ENCODE results near the gene LPO. TPM values are rescaled to one million over a fixed set of nuclear protein-coding genes. Genes with fewer than 3 reads are reported as not detected.

LPO gene
- total RNA-seq, 1 experiment from 2014 or later: not detected

DNA sequence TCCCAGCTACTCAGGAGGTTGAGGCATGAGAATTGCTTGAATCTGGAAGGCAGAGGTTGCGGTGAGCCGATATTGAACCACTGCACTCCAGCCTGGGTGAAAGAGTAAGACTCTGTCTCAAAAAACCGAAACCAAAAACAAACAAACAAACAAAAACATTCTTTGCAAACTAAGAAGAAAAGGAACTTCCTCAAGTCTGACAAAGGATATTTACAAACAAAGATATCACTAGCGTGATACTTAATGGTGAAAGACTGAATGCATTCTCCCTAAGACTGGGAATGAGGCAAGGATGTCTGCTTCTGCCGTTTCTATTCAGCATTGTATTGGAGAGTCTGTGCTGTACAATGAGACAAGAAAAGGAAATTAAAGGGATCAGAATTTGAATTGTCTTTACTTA is 52.9 kb downstream of the LPO start:
- H3K4me1 Mint-ChIP-seq (ENCODE audit: low read depth, unreplicated experiment): no peaks in the 10 kb centered on the region
- TF ChIP-seq, protein P1, sequence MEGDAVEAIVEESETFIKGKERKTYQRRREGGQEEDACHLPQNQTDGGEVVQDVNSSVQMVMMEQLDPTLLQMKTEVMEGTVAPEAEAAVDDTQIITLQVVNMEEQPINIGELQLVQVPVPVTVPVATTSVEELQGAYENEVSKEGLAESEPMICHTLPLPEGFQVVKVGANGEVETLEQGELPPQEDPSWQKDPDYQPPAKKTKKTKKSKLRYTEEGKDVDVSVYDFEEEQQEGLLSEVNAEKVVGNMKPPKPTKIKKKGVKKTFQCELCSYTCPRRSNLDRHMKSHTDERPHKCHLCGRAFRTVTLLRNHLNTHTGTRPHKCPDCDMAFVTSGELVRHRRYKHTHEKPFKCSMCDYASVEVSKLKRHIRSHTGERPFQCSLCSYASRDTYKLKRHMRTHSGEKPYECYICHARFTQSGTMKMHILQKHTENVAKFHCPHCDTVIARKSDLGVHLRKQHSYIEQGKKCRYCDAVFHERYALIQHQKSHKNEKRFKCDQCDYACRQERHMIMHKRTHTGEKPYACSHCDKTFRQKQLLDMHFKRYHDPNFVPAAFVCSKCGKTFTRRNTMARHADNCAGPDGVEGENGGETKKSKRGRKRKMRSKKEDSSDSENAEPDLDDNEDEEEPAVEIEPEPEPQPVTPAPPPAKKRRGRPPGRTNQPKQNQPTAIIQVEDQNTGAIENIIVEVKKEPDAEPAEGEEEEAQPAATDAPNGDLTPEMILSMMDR (IDR thresholded peaks at IDR 0.05; ENCODE audit: unreplicated experiment): no peak
- H3K27ac Mint-ChIP-seq (ENCODE audit: unreplicated experiment): no peak overlapping the region
- H3K27me3 Mint-ChIP-seq (ENCODE audit: unreplicated experiment): peaks cover 51% of the 10 kb centered on the region
- no peaks in the 10 kb centered on the region for H3K9me3 Mint-ChIP-seq (ENCODE audit: low read depth, unreplicated experiment)
- intact Hi-C loops (cut with micrococcal nuclease; ENCODE audit: unreplicated experiment): no loop called here
- no peak overlapping the region for H3K4me3 Mint-ChIP-seq (ENCODE audit: low read depth, unreplicated experiment)
- DNase-seq: no peak
- BruUV-seq (replicated peaks): no TSS peak
- CTCF ChIA-PET: no interaction called here
- H3K36me3 Mint-ChIP-seq (ENCODE audit: insufficient read depth, unreplicated experiment): no peaks in the 10 kb centered on the region

DNA sequence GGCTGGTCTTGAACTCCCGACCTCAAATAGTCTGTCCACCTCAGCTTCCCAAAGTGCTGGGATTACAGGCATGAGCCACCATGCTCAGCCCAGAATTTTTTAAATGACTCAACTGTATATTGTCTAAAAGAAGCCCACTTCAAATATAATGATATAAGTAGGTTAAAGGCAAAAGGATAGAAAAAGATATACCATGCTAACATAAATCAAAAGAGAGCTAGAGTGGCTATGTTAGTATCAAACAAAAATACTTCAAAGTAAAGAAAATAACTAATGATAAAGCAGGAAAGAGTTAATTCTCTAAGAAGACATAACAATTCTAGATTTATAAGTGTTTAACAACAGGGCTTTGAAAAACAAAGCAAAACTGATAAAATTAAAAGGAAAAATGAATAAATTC is 55.6 kb downstream of the LPO start:
- no TSS peak for BruUV-seq (replicated peaks)
- DNase-seq: no peak
- Mint-ChIP-seq H3K27me3 (ENCODE audit: unreplicated experiment) (peaks cover 38% of the 10 kb centered on the region), H3K36me3 (ENCODE audit: insufficient read depth, unreplicated experiment) (no peaks in the 10 kb centered on the region), H3K4me3 (ENCODE audit: low read depth, unreplicated experiment) (no peak overlapping the region), H3K4me1 (ENCODE audit: low read depth, unreplicated experiment) (no peaks in the 10 kb centered on the region), H3K27ac (ENCODE audit: unreplicated experiment) (no peak overlapping the region), H3K9me3 (ENCODE audit: low read depth, unreplicated experiment) (no peaks in the 10 kb centered on the region)
- CTCF ChIA-PET: no interaction called here
- intact Hi-C loops (cut with micrococcal nuclease; ENCODE audit: unreplicated experiment): no loop called here
- TF ChIP-seq, protein P1 (IDR thresholded peaks at IDR 0.05; ENCODE audit: unreplicated experiment): no peak

DNA sequence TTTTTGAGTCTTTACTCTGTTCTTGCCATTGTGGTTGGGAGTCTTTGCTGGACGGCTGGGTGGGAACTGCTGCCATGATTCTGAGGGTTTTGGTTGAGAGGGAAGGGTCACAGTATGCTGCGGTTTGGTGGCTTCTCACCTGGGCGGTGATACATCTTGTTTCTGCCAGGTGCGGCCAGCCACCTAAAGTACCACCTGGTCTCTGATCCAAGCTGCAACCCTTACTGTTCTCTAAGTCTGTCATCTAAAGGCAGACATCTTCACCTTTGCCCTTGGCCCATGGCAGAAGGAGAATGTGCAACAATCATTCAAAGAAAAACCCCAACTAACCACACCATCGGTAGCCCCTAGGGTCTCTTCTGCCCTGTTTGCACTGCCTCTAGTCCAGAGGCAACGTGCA is 62.0 kb downstream of the LPO start:
- TF ChIP-seq, protein P1 (IDR thresholded peaks at IDR 0.05; ENCODE audit: unreplicated experiment): no peak
- H3K9me3 Mint-ChIP-seq (ENCODE audit: low read depth, unreplicated experiment): no peaks in the 10 kb centered on the region
- H3K4me3 Mint-ChIP-seq (ENCODE audit: low read depth, unreplicated experiment): no peak overlapping the region
- H3K27me3 Mint-ChIP-seq (ENCODE audit: unreplicated experiment): peaks cover 45% of the 10 kb centered on the region
- BruUV-seq (replicated peaks): no TSS peak
- no peaks in the 10 kb centered on the region for H3K4me1 Mint-ChIP-seq (ENCODE audit: low read depth, unreplicated experiment)
- CTCF ChIA-PET: no interaction called here
- no peak for DNase-seq
- intact Hi-C loops (cut with micrococcal nuclease; ENCODE audit: unreplicated experiment): no loop called here
- H3K27ac Mint-ChIP-seq (ENCODE audit: unreplicated experiment): no peak overlapping the region
- no peaks in the 10 kb centered on the region for H3K36me3 Mint-ChIP-seq (ENCODE audit: insufficient read depth, unreplicated experiment)

DNA sequence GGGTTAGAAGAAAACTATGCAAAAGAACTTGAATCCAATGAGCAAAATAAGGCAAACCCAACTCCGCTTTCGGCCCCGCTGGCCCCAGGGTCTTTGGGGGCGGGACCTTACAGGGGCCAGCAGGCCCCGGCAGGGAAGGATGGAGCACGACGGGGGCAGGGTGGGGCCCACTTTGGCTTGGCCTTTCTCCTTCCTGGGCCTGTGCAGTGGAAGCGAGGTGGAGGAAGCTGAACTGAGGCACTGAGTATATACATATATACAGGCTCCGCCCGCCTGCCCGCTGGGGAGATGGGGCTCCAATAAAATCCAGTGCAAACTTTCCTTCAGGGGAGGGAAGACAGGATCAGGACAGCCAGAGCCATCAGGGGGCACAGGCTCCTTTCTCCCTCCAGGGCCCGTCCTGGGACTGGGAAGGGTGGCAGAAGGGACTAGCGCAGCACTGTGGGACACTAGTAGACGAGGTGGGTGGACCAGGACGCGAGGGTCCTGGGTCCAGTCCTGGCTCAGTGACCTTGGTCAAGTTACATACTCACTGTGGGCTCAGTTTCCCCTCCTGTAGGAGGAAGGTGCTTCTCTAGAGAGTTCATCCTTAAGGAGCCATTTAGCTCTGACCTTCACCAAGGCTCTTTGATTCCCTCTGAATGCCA is 63.2 kb downstream of the LPO start:
- no peak for DNase-seq
- CTCF ChIA-PET: no interaction called here
- Mint-ChIP-seq H3K9me3 (ENCODE audit: low read depth, unreplicated experiment) (no peaks in the 10 kb centered on the region), H3K4me3 (ENCODE audit: low read depth, unreplicated experiment) (no peak overlapping the region), H3K27me3 (ENCODE audit: unreplicated experiment) (peaks cover 48% of the 10 kb centered on the region), H3K36me3 (ENCODE audit: insufficient read depth, unreplicated experiment) (no peaks in the 10 kb centered on the region), H3K4me1 (ENCODE audit: low read depth, unreplicated experiment) (no peaks in the 10 kb centered on the region), H3K27ac (ENCODE audit: unreplicated experiment) (no peak overlapping the region)
- TF ChIP-seq, protein P1 (IDR thresholded peaks at IDR 0.05; ENCODE audit: unreplicated experiment): no peak
- intact Hi-C loops (cut with micrococcal nuclease; ENCODE audit: unreplicated experiment): no loop called here
- BruUV-seq (replicated peaks): no TSS peak
